Large intestine (tissue), 3 donors: ENCODE data around the gene PIBF1. TPM values are rescaled to one million over a fixed set of nuclear protein-coding genes. Genes with fewer than 3 reads are reported as not detected.
A peak's percentile ranks its signal among the peaks of the same experiment; 100 is the strongest.

Experiments
- DNase-seq, 2 donors: peaks; one replicate each; pipeline versions ENCODE4 v3.0.0 to v3.0.0-alpha.2; 2013
- H3K27ac ChIP-seq: one replicate; pipeline ENCODE4 v1.5.1; 2013; ENCODE audit warnings: low read length
- H3K27me3 ChIP-seq: 2 replicates; pipeline ENCODE4 v1.6.1; 2013; ENCODE audit warnings: low read length; ENCODE audit not compliant: control insufficient read depth, insufficient read depth
- H3K36me3 ChIP-seq: 2 replicates; pipeline ENCODE4 v1.6.1; 2013; ENCODE audit warnings: low read length; ENCODE audit not compliant: control insufficient read depth, insufficient read depth
- H3K4me1 ChIP-seq: one replicate; pipeline ENCODE4 v1.6.1; 2013; ENCODE audit warnings: low read length; ENCODE audit not compliant: control insufficient read depth, insufficient read depth
- H3K4me3 ChIP-seq: one replicate; pipeline ENCODE4 v1.5.1; 2013; ENCODE audit warnings: low read length
- H3K9me3 ChIP-seq: one replicate; pipeline ENCODE4 v1.6.1; 2013; ENCODE audit warnings: mild to moderate bottlenecking, low read depth, low read length, moderate library complexity; ENCODE audit not compliant: control insufficient read depth
- WGBS: methylation state at CpG from one replicate; pipeline ENCODE4 v1.1.5; 2013; ENCODE audit warnings: low lambda C conversion rate; ENCODE audit not compliant: insufficient coverage; 5-methylcytosine and 5-hydroxymethylcytosine counted together
- polyA plus RNA-seq: library from polyadenylated mRNA; unstranded; fragments of 120-200 nt; gene quantifications from one replicate; pipeline ENCODE4 v1.2.1, GENCODE V29; 2013

The PIBF1 gene
- polyA plus RNA-seq, 1 donor = 18.4 TPM

GRCh38 chr13:72959643-72960042 lies 177.7 kb downstream of the PIBF1 start:
- peak in 1 of 2 donors; percentile 50 for DNase-seq
- peaks cover 8% of the 10 kb centered on the region for H3K4me1 ChIP-seq
- H3K4me3 ChIP-seq = no peak overlapping the region
- H3K36me3 ChIP-seq = peaks cover 3% of the 10 kb centered on the region
- H3K9me3 ChIP-seq = no peaks in the 10 kb centered on the region
- H3K27ac ChIP-seq = peak overlapping the region; percentile 53
- no peaks in the 10 kb centered on the region for H3K27me3 ChIP-seq
- 20% methylated on average over 1 of the region's 1 CpG for WGBS

DNA sequence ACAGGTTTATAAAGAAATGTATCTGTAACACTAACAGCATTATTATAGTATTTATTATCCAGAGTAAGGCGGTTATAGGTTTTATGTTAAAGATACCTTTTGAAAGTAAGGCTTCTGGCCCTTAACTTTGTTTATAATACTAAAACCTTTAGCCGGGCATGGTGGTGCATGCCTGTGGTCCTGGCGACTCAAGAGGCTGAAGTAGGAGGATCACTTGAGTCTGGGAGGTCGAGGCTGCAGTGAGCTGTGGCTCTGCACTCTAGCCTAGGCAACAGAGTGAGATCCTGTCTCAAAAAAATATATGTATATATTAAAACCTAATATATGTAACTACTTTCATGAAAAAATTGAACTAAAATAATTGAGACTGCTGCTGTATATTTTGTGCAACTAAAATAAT lies 178.2 kb downstream of the PIBF1 start:
- no peak overlapping the region for H3K4me3 ChIP-seq
- peaks cover 3% of the 10 kb centered on the region for H3K36me3 ChIP-seq
- peaks cover 8% of the 10 kb centered on the region for H3K4me1 ChIP-seq
- no CpG with 5 or more reads among the region's 4 CpGs for WGBS
- H3K9me3 ChIP-seq = no peaks in the 10 kb centered on the region
- peak overlapping the region; percentile 53 for H3K27ac ChIP-seq
- no peaks in the 10 kb centered on the region for H3K27me3 ChIP-seq
- DNase-seq = no peak

DNA sequence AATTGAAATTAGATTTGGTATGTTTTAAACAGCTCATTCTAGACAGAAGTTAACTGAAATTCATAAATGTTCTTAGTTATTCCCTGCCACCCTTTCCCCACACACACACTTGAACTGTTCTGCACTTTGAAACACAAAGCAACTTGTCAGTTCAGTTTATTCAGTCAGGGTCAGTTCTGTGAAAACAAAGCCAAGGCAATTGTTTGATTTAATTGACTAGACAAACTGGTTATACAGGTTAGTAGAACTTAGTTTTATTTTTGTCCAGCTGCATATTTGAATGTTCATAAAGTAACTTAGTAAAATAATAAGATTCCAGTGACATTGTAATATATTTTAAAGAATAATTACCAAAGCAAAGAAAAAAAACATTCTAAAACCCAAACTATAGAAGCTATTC lies 178.6 kb downstream of the PIBF1 start:
- Histone ChIP-seq H3K27me3 (no peaks in the 10 kb centered on the region), H3K4me3 (no peak overlapping the region), H3K36me3 (peaks cover 3% of the 10 kb centered on the region), H3K27ac (peak overlapping the region; percentile 53), H3K4me1 (peaks cover 8% of the 10 kb centered on the region), H3K9me3 (no peaks in the 10 kb centered on the region)
- DNase-seq = peak; percentile 68 to 87

DNA sequence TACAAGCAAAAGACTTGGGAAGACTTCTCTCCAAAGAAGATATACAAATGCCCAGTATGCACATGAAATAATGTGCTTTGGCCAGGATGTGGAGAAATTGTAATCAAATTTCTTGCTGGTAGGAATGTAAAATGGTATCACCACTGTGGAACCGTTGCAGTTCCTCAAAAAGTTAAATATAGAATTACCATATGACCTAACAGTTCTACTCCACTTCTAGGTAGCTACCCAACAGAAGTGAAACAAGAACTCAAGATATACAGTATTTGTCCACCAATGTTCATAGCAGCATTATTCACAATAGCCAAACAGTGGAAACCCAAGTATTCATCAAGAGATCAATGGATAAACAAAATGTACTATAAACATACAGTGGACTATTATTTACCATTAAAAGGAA lies 181.8 kb downstream of the PIBF1 start:
- peaks cover 4% of the 10 kb centered on the region for H3K36me3 ChIP-seq
- no CpG with 5 or more reads among the region's 1 CpG for WGBS
- H3K27ac ChIP-seq = no peak overlapping the region
- H3K4me1 ChIP-seq = peaks cover 8% of the 10 kb centered on the region
- H3K4me3 ChIP-seq = no peak overlapping the region
- no peak for DNase-seq
- no peaks in the 10 kb centered on the region for H3K9me3 ChIP-seq
- H3K27me3 ChIP-seq = no peaks in the 10 kb centered on the region

DNA sequence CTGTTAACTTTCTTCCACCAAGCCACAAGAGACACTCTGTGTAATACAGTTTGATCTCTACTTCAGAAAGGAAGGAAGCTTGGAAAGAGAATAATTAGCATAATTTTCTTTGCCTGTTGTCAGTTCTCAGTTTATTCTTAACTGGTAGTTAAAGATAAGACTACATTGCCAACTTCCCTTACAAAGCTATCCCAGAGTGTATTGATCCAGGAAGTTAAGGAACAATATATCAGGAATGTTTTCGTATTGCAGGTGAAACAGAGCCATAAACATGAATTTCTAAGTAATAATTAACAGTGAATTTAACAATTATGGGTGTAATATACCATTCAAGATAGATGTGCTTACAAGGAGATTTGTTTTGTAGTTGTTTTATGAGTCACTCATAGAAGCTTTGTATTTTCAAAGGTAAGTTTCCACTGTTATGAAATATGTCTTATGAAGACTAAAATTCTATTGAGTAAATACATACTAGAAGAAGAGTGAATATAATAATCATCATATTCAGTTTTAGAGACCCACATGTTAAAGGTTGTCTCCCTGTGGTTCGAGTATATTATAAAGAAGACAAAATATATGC lies 188.5 kb downstream of the PIBF1 start:
- WGBS = no CpG with 5 or more reads among the region's 2 CpGs
- H3K27me3 ChIP-seq = no peaks in the 10 kb centered on the region
- no peak overlapping the region for H3K4me3 ChIP-seq
- H3K27ac ChIP-seq = peak overlapping the region; percentile 26
- H3K36me3 ChIP-seq = peaks cover 5% of the 10 kb centered on the region
- peaks cover 8% of the 10 kb centered on the region for H3K4me1 ChIP-seq
- no peaks in the 10 kb centered on the region for H3K9me3 ChIP-seq
- DNase-seq = peak in 1 of 2 donors; percentile 83

DNA sequence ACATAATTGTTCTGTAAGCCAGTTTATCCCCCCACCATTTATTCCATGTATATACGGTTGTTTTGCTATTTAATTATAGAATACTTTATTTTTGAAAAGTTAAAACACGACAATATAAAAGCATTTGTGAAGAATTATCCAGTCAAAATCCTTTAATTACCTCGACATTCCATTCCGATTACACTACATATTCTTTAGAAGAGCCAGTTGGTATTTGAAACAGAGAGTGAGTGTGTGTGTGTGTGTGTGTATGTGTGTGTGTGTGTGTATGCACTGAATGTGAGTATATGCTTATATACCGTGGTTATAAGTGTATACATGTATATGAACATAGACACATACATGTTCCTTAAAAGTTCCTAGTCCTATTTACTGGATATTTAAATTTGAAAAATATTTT lies 189.0 kb downstream of the PIBF1 start:
- Histone ChIP-seq H3K27me3 (no peaks in the 10 kb centered on the region), H3K4me3 (no peak overlapping the region), H3K9me3 (no peaks in the 10 kb centered on the region), H3K27ac (peak overlapping the region; percentile 26), H3K36me3 (peaks cover 7% of the 10 kb centered on the region), H3K4me1 (peaks cover 8% of the 10 kb centered on the region)
- 68% methylated on average over 2 of the region's 5 CpGs for WGBS
- DNase-seq = no peak

GRCh38 chr13:72973234-72973633 lies 191.3 kb downstream of the PIBF1 start:
- Histone ChIP-seq H3K9me3 (no peaks in the 10 kb centered on the region), H3K4me1 (peaks cover 8% of the 10 kb centered on the region), H3K27me3 (no peaks in the 10 kb centered on the region), H3K4me3 (no peak overlapping the region), H3K27ac (no peak overlapping the region), H3K36me3 (peaks cover 7% of the 10 kb centered on the region)
- DNase-seq = no peak
- WGBS = no CpG with 5 or more reads among the region's 1 CpG

GRCh38 chr13:72983085-72983768 lies 201.3 kb downstream of the PIBF1 start:
- peak overlapping the region; percentile 62 for H3K27ac ChIP-seq
- H3K9me3 ChIP-seq = no peaks in the 10 kb centered on the region
- no peaks in the 10 kb centered on the region for H3K27me3 ChIP-seq
- WGBS = 27% methylated on average over 3 of the region's 5 CpGs
- H3K4me1 ChIP-seq = peaks cover 30% of the 10 kb centered on the region
- H3K4me3 ChIP-seq = no peak overlapping the region
- peak; percentile 65 to 88 for DNase-seq
- H3K36me3 ChIP-seq = no peaks in the 10 kb centered on the region

GRCh38 chr13:72985610-72986009 lies 203.7 kb downstream of the PIBF1 start:
- Histone ChIP-seq H3K27ac (peak overlapping the region; percentile 60), H3K4me3 (no peak overlapping the region), H3K4me1 (peaks cover 30% of the 10 kb centered on the region), H3K36me3 (no peaks in the 10 kb centered on the region), H3K27me3 (no peaks in the 10 kb centered on the region), H3K9me3 (no peaks in the 10 kb centered on the region)
- DNase-seq = peak; percentile 48 to 82
- no CpG with 5 or more reads among the region's 1 CpG for WGBS

DNA sequence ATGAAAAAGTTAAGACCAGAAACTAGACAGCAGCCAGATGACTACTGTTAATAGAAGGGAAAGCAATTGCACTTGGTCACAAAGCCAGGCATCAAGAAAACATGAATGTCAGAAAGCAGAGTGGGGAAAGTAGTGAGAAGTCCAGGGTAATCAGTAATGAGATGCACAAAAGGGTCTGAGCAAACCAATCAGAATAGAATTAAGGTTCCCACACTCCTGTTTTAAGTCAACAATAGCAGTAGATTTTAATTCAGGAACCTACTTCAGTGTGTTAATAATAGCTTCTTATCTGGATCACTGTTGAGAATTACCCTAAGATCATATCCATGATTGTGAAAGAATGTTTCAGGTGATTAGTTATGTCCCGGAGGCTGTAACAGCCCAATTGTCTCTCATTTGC lies 204.3 kb downstream of the PIBF1 start:
- no peak for DNase-seq
- H3K4me1 ChIP-seq = peaks cover 30% of the 10 kb centered on the region
- no peaks in the 10 kb centered on the region for H3K27me3 ChIP-seq
- no peak overlapping the region for H3K4me3 ChIP-seq
- peak overlapping the region; percentile 60 for H3K27ac ChIP-seq
- no CpG with 5 or more reads among the region's 1 CpG for WGBS
- H3K9me3 ChIP-seq = no peaks in the 10 kb centered on the region
- H3K36me3 ChIP-seq = peaks cover 3% of the 10 kb centered on the region

- H3K4me1 ChIP-seq = peaks cover 4% of the 10 kb centered on the region
- no peaks in the 10 kb centered on the region for H3K9me3 ChIP-seq
- DNase-seq = no peak
- H3K36me3 ChIP-seq = peaks cover 3% of the 10 kb centered on the region
- H3K27me3 ChIP-seq = no peaks in the 10 kb centered on the region
- WGBS = no CpG with 5 or more reads among the region's 3 CpGs
- H3K27ac ChIP-seq = no peak overlapping the region
- no peak overlapping the region for H3K4me3 ChIP-seq
These were observed 209.0 kb downstream of the PIBF1 start for GRCh38 chr13:72990953-72991352.
